GM12865 (cell line): Measurements from ENCODE around the gene SCN4A.
"Not testable (repeated sequence)": the region's sequence is repeated elsewhere in the genome, so short reads cannot be mapped to it uniquely, and the experiment has no call there.

Experiments used
- DNase-seq: peaks from one replicate; pipeline ENCODE4 v3.0.0; 2010; ENCODE audit warnings: low read depth
- H3K4me3 ChIP-seq: 2 replicates; pipeline ENCODE4 v1.5.1; 2011; ENCODE audit warnings: mild to moderate bottlenecking, low read depth, low read length, control low read depth
- CTCF ChIP-seq: IDR thresholded peaks from 2 replicates; pipeline ENCODE4 v1.5.1; 2011; ENCODE audit warnings: low read length, control low read depth, low read depth, inconsistent platforms; ENCODE audit not compliant: insufficient read depth; ENCODE audit errors: missing control alignments

SCN4A gene

DNA sequence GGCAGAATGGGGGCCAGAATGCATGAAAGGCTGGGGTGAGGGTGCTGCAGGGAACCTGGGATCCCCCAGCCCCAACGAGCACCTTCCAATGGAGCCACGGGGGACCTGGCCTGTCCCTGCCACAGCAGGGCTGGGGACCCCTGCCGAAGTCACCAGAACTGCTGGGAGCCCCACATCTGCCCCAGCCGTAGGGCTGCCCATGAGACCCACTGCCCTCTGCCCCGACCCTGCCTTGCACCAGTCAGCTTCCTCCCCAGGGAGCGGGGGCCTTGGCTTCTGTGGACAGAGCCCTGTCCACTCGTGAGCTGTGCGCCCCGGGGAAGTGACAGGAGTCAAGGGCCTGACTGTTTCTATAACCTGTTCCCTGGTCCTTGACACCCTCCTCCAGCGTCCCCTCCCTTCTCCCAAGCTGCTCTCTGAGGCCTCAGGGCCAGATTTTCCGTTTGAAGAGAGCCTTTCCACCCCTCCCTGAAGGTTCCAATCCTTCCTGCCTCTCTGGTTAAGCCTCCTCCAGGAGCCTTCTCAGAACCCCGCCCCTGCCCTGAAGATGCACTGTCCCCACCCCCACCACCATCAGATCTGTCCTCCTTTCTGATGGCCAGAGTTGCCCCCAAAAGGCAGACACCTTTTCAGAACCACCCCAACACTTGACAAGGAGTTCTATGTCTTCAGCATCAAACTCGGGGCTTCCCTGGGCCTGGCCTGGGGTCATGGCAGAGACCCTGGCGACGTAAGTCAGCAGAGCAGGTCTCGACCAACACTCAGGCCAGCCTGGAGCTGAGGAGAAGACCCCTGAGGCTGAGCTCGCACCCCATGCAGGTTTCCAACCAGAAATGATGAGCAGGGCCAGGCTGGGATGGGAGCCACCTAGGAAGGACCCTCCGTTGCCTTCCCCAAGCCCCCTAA is 14.8 kb upstream of the SCN4A start:
- no peak overlapping the region for H3K4me3 ChIP-seq
- no peak for TF ChIP-seq CTCF
- DNase-seq, result no peak

DNA sequence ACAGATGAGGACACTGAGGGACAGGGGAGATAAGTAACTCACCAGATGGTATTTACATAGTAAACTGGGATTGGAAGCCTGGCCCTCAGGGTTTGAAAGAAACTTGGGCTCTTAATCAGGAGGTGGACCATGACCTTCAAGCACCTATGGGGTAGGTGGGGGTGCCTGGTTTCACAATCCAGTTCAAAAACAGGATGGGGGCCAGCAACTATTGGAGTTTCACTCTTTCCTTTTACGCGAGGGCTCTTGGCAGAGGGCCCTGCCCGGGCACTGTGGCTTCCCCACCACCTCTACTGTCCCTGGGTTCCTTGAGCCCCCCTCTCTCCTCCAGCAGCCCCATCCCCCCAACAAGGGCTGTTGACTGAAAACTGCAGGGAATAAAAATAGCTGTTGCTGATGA is 14.1 kb upstream of the SCN4A start:
- DNase-seq, result no peak
- H3K4me3 ChIP-seq, result no peak overlapping the region
- no peak for TF ChIP-seq CTCF

DNA sequence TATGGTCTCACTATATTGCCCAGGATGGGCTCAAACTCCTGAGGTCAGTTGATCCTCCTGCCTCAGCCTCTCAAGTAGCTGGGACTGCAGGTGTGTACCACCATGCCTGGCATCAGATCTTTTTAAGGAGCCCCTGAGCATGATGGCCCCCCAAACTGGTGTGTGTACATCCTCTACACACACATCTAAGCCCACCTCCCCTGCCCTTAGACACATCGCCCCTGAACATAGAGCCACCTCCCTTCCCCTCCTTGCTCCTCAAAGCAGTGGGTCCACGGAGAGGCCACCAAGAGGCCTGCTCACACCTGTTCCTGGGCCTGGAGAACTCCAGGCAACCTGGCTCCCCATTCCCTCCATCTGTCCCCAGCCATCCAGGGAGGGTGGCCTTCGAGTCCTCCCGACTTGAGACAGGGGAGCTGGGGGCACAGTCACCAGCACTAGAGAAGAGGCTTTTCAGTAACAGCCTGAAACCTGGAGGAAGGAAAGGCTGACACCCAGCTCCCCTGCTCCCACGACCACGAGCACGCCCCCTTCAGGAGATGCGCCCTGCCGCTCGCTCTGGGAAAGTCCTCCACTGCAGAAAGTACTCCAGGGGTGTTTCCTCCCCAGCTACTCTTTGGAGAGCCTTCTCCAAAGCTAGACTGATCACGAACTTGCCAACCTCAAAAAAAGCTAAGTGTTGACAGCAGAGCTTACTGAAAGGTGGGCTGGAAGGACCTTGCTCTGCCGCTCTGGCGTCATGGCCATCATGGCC is 12.8 kb upstream of the SCN4A start:
- H3K4me3 ChIP-seq, result no peak overlapping the region
- TF ChIP-seq CTCF, result peak; percentile 8
- no peak for DNase-seq

DNA sequence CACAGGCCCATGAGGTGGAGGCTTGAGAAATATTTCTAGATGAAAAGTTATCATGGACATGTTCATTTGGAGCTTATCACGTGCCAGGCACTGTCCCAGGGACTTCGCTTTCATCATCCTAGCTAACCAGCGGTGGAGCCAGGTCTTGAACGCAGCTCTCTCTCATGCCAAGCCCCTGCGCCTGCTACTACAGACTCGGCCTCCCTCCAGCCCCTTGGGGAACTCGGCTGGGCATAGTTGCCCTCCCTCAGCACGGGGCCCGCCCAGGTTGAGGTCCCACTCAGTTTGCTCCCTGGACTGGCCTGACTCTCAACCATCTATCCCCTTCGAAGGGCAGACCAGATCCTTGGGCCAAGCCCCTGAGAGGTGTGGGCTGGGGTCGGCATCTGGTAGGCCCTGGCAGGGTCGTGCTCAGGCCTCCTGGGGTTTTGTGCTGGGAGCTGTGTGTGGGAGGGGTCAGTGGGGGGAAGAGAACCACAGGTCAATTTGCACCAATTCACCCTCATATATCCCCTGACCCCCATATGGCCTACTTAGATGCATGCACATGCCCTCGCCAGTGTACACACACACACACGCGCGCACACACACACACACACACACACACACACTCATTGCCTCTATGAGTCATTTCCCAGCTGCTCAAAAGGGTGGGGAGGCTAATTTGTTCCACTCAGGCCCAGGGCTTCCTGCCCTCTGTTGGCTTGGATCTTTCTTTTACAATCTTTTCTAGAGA is 12.1 kb upstream of the SCN4A start:
- peak; percentile 57 for DNase-seq
- TF ChIP-seq CTCF, result no peak
- H3K4me3 ChIP-seq, result no peak overlapping the region

GRCh38 chr17:63984236-63984635 is 11.5 kb upstream of the SCN4A start:
- no peak for TF ChIP-seq CTCF
- H3K4me3 ChIP-seq, result no peak overlapping the region
- DNase-seq, result no peak

DNA sequence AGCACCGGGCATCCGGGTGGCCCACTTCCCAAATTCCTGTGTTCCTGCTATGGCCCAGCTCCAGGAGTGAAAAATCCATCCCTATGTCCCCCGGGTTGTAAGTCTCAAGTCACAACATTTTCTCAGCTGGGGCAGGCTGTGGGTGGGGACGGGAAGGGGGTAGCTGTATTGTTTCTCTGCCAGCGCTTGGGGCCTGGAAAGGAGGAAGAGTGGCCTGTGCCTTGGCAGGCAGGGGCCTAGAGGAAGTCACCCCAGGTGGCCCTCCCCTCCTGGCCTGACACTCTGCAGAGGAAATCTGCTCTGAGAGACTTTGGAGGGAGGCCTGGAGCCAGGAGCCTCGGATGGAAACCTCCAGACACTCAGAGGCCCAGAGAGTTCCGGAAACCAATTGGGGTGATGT is 10.6 kb upstream of the SCN4A start:
- DNase-seq, result no peak
- no peak overlapping the region for H3K4me3 ChIP-seq
- TF ChIP-seq CTCF, result no peak

DNA sequence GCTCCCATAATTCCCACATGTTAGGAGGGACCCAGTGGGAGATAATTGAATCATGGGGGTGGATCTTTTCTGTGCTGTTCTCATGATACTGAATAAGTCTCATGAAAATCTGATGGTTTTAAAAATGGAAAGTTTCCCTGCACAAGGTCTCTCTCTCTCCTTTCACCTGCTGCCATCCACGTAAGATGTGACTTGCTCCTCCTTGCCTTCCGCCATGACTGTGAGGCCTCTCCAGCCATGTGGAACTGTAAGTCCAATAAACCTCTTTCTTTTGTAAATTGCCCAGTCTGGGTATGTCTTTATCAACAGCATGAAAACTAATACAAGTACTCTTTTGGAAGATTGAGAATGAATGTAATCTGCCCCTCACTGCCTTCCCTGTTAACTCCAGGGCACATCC is 9.9 kb upstream of the SCN4A start:
- H3K4me3 ChIP-seq, DNase-seq: not testable (repeated sequence)
